Measurements from ENCODE around the gene XKR8.

Gene XKR8, protein sequence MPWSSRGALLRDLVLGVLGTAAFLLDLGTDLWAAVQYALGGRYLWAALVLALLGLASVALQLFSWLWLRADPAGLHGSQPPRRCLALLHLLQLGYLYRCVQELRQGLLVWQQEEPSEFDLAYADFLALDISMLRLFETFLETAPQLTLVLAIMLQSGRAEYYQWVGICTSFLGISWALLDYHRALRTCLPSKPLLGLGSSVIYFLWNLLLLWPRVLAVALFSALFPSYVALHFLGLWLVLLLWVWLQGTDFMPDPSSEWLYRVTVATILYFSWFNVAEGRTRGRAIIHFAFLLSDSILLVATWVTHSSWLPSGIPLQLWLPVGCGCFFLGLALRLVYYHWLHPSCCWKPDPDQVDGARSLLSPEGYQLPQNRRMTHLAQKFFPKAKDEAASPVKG

DNA sequence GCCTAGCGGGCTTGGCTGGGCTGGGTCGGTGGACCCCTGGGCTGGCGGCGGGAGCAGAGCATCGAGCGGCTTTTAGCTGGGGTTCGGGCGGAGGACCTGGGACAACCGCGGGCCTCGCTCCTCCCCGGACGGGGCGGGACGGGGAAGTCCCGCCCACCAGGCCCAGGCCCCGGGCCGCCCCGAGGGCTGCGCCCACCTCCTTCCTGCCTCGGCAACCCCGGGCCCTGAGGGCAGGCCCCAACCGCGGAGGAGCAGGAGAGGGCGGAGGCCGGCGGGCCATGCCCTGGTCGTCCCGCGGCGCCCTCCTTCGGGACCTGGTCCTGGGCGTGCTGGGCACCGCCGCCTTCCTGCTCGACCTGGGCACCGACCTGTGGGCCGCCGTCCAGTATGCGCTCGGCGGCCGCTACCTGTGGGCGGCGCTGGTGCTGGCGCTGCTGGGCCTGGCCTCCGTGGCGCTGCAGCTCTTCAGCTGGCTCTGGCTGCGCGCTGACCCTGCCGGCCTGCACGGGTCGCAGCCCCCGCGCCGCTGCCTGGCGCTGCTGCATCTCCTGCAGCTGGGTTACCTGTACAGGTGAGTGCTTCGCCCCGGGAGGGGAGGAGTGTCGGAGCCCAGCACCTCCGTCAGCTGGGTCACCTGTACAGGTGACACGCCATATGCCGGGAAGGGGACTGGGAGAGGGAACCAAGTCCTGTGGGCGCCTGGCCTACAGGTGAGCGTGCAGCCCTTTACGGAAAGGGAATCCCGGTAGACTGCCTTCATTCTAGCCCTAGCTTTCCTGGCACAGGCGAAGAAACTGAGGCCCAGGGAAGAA lies at the start of gene XKR8:
XKR8 (plus strand) TSS at position 182 of the 812 bp plus-strand sequence; CDS start at position 279, 97 bp downstream.
- DNase-seq = no peak

DNA sequence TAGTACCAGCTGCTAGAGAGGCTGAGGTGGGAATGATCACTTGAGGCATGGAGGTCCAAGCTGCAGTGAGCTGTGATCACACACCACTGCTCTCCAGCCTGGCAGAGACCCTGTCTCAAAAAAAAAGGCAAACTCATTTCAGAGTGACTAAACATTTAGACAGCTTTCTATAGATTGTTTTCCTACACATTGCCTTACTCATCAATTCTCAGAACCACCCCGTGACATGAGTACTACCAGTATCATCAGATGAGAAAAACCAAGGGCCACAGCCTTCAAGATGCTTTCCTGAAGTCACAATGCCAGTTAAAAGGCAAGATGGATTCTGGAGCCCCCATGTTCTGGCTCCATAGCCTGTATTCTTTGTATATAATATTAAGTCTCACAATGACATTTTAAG lies 47.3 kb upstream of the XKR8 start:
- no peak for DNase-seq

DNA sequence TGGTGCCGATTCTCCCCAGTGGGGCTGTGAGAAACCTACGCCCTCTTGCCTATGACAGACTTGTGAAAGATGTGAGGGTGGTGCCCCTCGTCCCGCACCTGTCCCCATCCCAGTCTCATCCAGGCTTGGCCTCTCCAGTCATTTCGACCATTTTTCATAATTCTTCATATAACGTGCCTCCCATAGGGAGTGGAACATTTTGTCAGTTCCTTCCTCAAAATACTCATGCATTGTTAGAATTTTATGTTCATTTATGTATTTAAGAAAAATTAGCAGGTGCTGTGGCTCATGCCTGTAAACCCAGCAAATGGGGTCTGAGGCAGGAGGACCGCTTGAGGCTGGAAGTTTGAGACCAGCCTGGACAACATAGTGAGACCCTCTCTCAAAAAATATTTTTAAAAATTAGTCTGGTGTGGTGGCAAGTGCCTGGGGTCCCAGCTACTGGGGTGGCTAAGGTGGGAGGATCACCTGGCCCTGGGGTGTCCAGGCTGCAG lies 44.6 kb upstream of the XKR8 start:
- DNase-seq = no peak

DNA sequence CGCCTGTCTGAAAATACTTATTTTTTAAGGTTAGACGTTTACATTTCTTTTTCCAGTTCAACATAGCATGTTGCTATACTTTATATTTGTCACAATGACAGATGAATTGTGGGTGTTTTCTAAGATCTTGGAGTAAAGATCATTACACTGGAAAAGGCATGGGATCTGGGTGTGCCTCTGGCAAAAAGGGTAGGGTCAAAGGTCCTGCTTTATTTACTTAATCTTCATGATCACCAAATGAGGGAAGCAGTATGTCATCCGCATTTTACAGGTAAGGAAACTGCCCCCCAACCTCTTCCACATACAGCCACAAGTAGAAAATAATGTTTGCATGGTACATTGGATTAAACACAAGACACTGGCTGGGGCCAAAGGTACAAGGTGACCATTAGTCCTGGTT lies 37.5 kb upstream of the XKR8 start:
- DNase-seq = no peak

DNA sequence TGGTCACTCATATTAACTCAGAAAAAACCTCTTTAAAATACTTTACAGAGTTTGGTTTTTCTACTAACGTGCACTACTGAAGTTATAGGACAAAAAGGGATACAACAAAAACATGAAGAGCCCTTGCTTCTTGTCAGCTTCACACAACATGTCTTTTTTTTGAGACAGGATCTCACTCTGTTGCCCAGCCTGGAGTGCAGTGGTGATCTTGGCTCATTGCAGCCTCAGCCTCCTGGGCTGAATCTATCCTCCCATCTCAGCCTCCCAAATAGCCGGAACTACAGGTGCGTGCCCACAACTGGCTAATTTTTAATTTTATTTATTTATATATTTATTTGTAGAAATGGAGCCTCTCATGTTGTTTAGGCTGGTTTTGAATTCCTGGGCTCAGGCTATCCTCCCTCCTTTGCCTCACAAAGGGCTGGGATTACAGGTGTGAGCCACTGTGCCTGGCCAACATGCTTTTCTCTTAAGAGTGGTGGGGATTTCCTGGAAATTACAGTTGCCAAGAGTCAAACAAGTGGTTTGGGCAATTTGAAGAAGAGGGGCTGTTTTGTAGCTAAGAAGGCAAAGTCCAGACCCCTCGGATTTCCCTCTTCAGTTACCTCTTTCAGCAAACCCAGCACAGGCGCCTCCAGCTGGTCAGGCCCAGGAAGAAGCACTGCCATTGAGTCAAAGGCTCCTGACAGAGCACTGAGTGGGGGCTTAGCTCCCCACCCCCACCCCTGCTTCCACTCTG lies 31.4 kb upstream of the XKR8 start:
- no peak for DNase-seq

DNA sequence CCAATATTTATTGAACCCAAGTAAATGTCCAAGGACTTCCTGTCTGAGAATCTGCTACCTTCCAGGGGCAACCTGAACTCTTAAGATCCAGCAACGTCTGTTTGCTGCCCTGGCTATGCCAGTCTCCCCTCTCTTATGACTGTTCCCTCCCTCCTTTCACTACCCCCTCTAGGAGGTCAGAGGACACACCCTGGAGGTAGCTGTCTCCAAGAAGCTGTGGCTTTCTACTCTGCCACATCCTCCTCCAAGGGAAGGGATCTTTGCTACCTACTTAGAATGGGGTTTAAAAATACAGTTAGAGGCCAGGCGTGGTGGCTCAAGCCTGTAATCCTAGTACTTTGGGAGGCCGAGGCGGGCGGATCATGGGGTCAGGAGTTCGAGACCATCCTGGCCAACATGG lies 28.6 kb upstream of the XKR8 start:
- DNase-seq = no peak

DNA sequence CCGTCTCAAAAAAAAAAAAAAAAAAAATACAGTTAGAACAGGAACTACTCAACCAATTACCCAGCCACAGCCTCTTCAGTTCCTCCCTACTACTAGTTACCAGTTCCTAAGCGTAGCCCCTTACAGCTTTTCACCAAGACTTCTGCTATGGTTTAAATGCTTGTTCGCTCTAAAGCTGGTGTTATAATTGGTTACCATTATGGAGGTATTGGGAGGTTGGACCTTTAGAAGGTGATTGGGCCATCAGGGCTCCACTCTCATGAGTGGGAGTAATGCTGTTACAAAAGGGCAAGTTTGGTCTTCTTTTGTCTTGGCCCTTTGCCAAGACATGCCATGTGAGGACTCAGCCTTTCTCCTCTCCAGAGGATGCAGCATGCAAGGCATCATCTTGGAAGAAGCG lies 28.0 kb upstream of the XKR8 start:
- DNase-seq = no peak

DNA sequence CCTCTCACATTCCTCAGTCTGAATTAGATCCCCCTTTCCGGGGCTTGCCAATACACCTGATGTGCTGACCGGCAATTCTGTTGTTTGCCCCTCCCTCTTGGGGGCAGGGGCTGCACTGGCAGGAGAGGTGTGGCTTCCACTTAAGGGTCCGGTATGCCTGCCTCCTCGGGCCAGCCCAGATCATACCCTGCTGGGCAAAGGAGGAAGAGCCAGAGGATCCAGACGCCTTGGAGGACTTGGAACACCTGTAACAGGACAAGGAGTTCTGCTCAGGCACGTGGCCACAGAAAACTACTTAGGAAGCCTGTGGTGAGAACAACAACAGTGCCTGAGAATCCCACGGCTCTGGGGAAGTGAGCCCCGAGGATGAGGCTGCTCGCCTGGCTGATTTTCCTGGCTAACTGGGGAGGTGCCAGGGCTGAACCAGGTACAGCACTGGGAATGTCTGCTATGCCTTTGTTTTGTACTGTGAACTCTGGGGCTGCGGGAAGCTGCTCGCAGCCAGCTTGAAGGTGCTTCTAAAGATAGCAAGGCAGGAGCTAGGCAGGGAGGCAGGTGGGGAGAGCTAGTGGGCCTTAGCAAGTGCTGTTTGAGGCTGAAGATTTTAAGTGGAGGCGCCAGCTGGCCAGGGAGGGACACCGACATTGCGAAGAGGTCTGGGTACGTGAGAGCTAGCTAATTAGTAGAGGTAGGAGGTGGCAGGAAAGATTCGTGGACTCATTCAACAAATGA lies 24.8 kb upstream of the XKR8 start, which contains the start of gene SMPDL3B:
SMPDL3B (plus strand) TSS at position 183 of the 732 bp plus-strand sequence; CDS start at position 367, 184 bp downstream.
- no peak for DNase-seq

DNA sequence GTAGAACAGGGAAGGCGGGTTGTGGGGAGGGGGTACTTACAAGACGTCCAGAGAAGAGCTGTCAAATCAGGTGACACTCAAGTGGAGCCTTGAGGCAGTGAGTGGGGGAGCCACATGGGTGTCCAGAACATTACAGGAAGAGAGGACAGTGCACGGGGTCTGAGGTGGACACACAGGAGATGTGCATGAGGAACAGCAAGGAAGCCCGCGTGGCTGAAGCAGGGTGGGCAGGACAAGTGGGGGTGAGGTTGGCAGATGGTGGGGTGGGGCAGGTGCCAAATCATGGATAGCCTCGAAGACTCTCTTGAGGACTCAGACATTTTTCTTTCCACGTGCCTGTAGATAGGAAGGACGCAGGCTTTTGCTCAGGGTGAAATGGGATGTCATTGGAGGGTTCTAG lies 24.1 kb upstream of the XKR8 start:
- DNase-seq = no peak

DNA sequence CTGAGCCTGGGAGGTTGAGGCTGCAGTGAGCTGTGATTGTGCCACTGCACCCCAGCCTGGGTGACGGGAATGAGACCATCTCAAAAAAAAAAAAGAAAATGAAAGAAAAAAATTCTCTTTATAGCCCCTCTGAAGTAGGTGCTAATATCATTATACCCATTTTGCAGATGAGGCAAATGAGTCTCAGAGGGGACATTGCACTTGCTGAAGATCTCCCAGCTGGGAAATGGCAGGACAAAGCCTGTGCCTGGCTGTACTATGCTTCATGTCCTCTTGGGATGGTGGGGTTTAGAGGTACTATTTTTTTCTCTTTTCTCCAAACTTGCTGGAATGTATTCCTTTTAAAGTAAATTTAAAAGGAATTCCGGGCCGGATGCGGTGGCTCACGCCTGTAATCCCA lies 23.4 kb upstream of the XKR8 start:
- no peak for DNase-seq

DNA sequence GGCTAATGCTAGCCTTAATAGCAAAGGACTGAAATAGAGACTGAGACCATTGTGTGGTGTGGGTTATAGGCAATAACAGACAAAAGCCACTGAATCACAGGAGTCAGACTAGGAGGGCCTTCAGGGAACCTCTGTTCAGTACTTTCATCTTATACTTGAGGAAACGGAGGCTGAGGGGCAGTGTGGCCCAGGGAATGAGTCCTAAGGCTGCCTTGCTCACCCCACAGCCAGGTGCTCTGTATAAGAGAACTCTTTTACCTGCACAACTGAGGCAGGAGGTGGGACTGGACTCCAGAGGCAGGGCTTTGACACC lies 22.3 kb upstream of the XKR8 start:
- DNase-seq = no peak

DNA sequence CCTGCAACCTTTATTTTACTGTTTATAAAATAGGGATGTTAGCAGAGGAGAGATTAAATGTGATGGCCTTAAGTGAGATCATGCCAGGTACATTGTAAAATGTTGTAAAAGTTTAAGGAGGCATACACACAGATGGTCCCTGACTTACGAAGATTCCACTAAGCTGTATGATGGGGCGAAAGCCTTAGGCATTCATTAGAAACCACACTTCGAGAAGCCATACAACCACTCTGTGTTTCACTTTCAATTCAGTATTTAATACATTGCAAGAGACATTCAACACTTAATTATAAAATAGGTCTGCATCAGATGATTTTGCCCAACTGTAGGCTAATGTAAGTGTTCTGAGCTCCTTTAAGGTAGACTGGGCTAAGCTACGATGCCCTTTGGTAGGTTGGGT lies 21.3 kb upstream of the XKR8 start:
- DNase-seq = no peak

DNA sequence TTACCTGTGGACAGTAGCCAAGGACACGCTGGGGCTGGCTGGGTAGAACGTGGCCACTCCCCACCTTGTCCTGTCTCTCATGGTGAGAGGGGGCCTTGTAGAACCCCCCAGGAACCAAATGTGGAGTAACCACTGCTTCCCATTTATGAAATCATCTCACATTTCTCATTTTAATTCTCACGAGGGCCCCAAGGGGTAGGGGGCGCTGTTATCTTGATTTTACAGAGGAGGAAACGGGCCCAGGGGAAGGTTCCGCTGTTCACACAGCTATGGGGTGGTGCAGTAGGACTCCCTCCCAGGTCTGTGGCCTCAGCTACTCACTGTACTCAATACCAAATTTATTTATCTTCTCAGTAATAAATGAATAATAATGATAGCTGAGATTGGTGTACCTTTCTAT lies 19.5 kb upstream of the XKR8 start:
- no peak for DNase-seq

DNA sequence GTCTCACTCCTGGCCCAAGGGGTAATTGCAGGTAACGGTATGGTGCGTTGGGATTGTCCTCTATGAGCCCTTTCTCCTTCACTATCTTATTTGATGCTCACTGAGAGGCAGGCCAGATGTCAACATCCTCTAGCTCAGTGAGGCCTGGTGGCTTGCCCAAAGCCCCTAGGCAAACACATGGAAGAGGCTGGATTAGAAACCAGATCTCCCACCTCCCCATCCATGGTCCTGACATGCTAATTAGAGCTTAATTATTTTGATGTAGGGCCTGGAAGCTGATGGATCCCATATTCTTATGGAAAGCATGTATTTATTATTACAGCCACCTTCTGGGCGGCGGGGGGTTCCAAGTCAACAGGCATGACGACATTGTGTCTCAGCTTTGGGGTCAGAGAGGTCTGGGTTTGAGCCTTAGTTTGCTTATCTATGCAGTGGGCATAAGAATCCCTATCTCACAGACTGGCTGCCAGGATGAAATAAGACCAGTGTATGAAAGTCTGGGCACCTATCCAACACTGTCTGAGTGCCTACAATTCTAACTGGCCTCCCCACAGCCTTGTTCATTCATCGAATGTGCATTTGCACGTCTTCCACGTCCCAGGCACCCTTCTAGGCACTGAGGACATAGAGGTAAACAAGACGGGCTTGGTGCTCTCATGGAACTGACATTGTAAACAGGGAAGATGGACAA lies 18.8 kb upstream of the XKR8 start:
- no peak for DNase-seq

DNA sequence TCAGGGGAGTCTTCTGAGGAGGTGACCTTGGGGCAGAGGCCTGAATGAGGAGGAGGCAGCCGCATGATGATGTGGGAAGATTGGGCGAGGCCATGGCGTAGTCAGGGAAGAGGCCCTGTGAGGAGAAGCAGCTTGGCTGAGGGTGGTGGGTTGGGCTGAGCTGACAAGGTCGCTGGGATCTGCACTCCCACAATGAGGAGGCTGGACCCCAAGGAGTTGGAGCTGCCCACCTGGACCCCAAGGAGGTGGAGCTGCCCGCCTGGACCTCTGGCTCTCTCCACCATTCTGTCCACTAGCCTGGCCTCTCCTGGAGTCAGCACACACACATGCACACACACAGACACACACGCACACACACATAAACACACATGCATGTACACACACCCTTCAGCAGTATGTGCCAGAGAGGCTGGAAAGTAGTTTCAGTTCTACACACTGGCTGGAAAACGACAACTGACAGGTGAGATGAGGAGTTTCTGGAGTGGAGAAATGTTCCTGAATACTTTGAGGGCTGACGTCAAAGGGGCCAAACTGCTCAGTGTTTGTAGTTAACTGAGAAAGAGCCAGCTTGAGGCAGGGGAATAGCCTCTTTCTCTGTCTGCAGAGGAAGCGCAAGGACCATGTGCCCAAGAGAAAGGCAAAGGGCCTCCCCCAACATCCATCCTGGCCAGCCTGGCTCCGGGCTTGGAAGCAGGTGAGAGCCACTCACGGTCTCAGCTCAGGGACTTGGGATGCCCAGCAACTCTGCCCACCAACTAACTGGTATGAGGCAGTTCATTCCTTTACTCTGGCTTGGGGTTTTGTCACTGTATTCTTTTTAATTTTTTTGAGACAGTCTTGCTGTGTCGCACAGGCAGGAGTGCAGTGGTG lies 17.9 kb upstream of the XKR8 start:
- DNase-seq = no peak

DNA sequence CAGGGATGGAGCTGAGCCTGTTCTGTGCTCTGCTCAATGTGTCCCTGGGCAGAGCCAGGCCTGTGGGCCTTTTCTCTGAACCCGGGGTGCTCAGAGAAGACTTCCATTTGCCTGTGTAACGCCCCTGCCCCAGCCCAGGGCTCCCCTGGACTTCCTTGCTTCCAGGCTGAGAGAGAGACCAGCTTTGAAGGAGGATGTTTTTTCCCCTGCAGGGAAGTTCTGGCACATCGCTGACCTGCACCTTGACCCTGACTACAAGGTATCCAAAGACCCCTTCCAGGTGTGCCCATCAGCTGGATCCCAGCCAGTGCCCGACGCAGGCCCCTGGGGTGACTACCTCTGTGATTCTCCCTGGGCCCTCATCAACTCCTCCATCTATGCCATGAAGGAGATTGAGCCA lies 14.8 kb upstream of the XKR8 start:
- no peak for DNase-seq

DNA sequence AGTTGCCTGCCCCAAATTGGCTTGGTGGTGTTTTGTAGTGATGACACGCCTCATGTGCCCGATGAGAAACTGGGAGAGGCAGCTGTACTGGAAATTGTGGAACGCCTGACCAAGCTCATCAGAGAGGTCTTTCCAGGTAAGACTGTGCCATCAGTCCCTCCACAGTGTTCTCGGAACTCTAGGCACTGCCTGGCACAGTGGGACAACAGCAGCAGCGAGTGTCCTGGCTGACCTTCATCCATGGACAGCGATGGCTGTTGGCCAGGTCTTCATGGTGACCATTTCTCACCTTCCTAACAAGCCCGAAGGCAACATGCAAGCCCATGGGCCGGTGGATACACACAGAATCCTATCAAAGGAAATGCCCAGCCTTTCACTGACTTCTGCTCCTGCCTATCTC lies 10.7 kb upstream of the XKR8 start:
- no peak for DNase-seq

DNA sequence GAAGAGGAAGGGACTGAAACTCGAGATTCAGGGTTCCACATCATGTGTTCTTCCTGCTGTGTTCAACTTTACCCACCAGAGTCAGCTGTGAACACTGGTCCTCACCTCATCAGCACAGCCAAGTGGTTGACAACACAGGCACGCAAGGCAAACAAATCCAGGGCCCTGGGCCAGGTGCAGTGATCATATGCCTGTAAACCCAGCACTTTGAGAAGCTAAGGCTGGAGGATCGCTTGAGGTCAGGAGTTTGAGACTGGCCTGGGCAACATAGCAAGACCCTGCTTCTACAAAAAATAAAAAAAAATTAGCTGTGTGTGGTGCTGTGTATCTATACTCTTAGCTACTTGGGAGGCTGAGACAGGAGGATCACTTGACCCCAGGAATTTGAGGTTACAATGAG lies 8.4 kb upstream of the XKR8 start:
- no peak for DNase-seq

DNA sequence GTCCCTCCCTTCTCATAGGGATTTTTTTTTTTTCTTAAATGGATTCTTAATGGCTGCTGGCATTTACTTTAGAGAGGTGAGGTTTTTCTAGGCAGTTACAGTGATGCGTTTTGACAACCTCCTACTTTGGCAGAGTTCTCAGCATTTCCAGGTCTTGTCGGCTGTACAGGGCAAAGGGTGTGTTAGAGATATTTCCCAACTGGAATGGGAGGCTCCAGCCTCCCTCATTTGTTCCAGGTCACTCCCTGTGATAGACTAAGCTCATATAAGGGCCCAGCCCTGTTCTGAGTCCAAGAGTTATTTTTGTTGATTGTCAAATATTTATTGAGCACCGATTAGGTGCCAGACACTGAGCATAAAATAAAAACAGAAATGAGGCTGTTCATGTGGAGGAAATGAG lies 7.6 kb upstream of the XKR8 start:
- DNase-seq = no peak

DNA sequence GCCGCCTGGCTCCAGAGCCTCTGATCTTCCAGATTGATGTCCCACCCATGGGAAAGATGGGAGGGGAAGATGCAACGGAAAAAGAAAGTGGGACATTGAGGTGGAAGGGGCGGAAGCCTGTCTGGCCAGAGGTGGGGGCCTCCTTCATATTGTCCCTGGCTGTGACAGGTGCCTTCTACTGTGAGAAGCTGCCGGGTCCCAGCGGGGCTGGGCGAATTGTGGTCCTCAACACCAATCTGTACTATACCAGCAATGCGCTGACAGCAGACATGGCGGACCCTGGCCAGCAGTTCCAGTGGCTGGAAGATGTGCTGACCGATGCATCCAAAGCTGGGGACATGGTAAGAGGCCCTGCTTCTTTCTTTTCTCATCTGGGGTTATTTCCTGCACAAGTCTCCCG lies 5.6 kb upstream of the XKR8 start:
- no peak for DNase-seq

DNA sequence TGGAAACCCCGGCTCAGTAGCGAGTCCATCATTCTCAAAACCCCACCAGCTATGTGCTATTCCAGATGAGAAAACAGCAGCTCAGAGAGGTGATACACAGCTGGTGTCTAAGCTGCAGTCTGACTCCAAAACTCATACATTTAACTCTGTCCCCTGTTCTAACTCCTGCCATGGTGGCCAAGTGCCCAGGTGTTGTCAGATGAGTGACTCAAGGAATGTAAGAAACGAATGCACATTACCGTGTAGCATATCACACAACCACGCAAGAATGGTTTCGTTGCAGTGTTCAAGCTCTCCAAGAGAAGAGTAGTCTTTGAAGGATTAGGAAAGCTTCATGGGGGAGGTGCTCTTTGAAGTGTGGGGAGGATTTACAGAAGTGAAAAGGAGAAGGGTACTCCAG lies 4.7 kb upstream of the XKR8 start:
- DNase-seq = no peak
